DMS 273 treated with DMSO at 0.1 percent for 48 hours (cell line): ENCODE data around the gene NCAM2.

Experiments used
- DNase-seq: peaks from one replicate; lab custom pipeline; 2025; lab: John Stamatoyannopoulos, UW

The NCAM2 gene

GRCh38 chr21:21028275-21028820 is 30.1 kb downstream of the NCAM2 start:
- DNase-seq: no peak

GRCh38 chr21:21029164-21029563 is 31.0 kb downstream of the NCAM2 start:
- no peak for DNase-seq

GRCh38 chr21:21030311-21030710 is 32.1 kb downstream of the NCAM2 start:
- DNase-seq: no peak

- DNase-seq: no peak
Measured at GRCh38 chr21:21034036-21034435, 35.8 kb downstream of the NCAM2 start.

- no peak for DNase-seq
Measured at GRCh38 chr21:21039624-21040170, 41.5 kb downstream of the NCAM2 start.

- no peak for DNase-seq
Measured at GRCh38 chr21:21045518-21045917, 47.3 kb downstream of the NCAM2 start.

- DNase-seq: no peak
Measured at GRCh38 chr21:21046063-21046462, 47.9 kb downstream of the NCAM2 start.

GRCh38 chr21:21051109-21052055 is 53.2 kb downstream of the NCAM2 start:
- DNase-seq: no peak

GRCh38 chr21:21052672-21053071 is 54.5 kb downstream of the NCAM2 start:
- DNase-seq: no peak

- DNase-seq: no peak
Measured at GRCh38 chr21:21057349-21058062, 59.3 kb downstream of the NCAM2 start.

- no peak for DNase-seq
Measured at GRCh38 chr21:21063828-21064227, 65.6 kb downstream of the NCAM2 start.

GRCh38 chr21:21064353-21064752 is 66.1 kb downstream of the NCAM2 start:
- DNase-seq: no peak

GRCh38 chr21:21067375-21067774 is 69.2 kb downstream of the NCAM2 start:
- DNase-seq: no peak

- DNase-seq: no peak
Measured at GRCh38 chr21:21074305-21074704, 76.1 kb downstream of the NCAM2 start.

- no peak for DNase-seq
Measured at GRCh38 chr21:21076051-21076450, 77.8 kb downstream of the NCAM2 start.

GRCh38 chr21:21076491-21076890 is 78.3 kb downstream of the NCAM2 start:
- no peak for DNase-seq

- DNase-seq: no peak
Measured at GRCh38 chr21:21079646-21080045, 81.4 kb downstream of the NCAM2 start.

- no peak for DNase-seq
Measured at GRCh38 chr21:21084179-21084578, 86.0 kb downstream of the NCAM2 start.

GRCh38 chr21:21085206-21085605 is 87.0 kb downstream of the NCAM2 start:
- no peak for DNase-seq

- DNase-seq: no peak
Measured at GRCh38 chr21:21096956-21097355, 98.7 kb downstream of the NCAM2 start.

GRCh38 chr21:21097466-21097865 is 99.3 kb downstream of the NCAM2 start:
- DNase-seq: no peak

- DNase-seq: no peak
Measured at GRCh38 chr21:21101911-21102310, 103.7 kb downstream of the NCAM2 start.

- DNase-seq: no peak
Measured at GRCh38 chr21:21102896-21103295, 104.7 kb downstream of the NCAM2 start.
